Activated naive CD4-positive, alpha-beta T cell treated with anti-CD3 and anti-CD28 coated beads, Interleukin-2, amount 50 U/mL, for 24 hours (primary cell): Measurements from ENCODE around the gene GLYAT.

Experiments used
- H3K27ac Mint-ChIP-seq: one replicate; pipeline ENCODE4 v1.8.0; 2021; ENCODE audit warnings: mild to moderate bottlenecking, mixed read lengths
- H3K27me3 Mint-ChIP-seq: one replicate; pipeline ENCODE4 v1.8.0; 2021; ENCODE audit warnings: mixed read lengths
- H3K36me3 Mint-ChIP-seq: one replicate; pipeline ENCODE4 v1.8.0; 2021; ENCODE audit warnings: mixed read lengths
- H3K4me1 Mint-ChIP-seq: one replicate; pipeline ENCODE4 v1.8.0; 2021; ENCODE audit warnings: mixed read lengths
- H3K4me3 Mint-ChIP-seq: one replicate; pipeline ENCODE4 v1.8.0; 2021; ENCODE audit warnings: mild to moderate bottlenecking, mixed read lengths
- H3K9me3 Mint-ChIP-seq: one replicate; pipeline ENCODE4 v1.8.0; 2021; ENCODE audit warnings: mixed read lengths

Gene GLYAT

DNA sequence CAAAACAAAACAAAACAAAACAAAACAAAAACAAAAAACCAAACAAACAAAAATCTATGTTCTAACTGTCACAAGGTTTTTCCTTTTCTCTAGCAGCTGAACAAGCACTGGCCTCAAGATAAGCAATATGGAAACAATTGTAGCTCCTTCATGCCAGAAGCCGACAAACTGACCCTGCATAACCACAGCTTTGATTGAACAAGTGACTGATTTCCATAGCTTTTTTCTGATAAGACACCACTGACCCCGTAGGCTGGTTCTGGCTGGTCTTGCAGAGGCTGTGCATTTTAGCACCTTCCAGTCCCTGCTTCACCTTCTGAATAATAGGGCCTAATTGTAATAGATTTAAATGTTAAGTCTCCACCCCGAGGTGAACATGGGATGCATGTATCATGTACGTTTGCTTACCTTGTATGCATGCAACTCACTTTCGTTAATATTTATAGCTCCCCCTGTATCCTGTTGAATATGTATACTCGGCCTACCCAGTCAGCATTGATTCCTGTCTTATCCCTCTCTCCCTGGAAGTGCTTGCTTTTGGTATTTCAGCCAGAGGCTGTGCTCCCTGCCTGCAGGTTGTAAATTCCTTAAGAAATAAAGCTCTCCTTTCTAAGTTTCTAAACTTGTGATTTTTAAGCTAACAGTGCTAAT is 59.6 kb downstream of the GLYAT start:
- Mint-ChIP-seq H3K27me3 (no peaks in the 10 kb centered on the region), H3K4me3 (no peak overlapping the region), H3K9me3 (no peaks in the 10 kb centered on the region), H3K27ac (no peak overlapping the region), H3K36me3 (no peaks in the 10 kb centered on the region), H3K4me1 (no peaks in the 10 kb centered on the region)

DNA sequence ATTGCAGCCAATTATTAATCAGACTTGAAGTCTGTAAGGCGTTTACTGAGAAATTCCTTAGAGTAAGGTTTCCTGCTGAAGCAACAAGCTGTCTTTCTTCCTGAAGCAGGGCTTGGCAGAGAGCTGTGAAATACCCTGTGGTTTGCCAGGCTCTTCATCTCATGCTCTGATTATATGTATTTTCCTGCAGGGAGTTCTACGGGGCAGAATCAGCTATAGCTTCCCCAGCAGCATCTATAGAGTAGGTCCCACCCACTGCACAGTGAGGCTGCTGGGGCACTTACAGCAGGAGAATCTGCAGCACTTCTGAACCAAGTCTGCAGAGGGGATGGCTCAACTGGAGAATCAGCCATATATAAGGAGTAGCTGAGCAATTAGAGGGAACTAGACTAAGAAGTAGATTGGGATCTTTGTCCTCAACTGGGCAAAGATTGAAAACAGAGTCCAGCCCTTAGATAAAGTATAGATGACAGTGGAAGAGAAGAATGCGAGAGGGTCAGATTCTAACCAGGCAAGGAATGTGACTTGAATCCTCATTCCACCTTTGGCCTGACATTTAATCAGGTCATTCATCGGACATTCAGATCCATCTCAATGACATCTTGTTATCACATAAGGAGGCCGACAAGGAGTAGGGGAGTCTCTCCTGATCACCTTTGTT is 71.7 kb downstream of the GLYAT start:
- Mint-ChIP-seq H3K4me1 (no peaks in the 10 kb centered on the region), H3K27ac (no peak overlapping the region), H3K4me3 (no peak overlapping the region), H3K9me3 (no peaks in the 10 kb centered on the region), H3K36me3 (no peaks in the 10 kb centered on the region), H3K27me3 (peaks cover 4% of the 10 kb centered on the region)

DNA sequence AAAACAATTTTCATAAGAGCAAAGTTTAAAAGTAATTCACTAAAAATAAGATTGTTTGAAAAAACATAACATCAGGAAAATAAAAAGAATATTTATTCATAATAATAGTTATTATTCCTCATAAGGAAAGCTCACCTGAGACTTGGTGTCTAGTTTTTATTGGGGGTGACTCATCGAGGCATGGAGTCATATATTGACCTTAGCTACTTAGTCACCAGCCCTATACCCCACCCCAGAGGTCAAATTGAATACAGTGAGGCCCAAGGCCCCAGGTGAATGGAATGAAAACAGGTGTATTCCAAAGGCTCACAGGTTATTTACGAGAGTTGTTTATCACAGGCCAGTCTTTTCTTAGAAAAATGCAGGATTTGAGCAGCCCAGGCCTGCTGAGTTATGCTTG is 72.3 kb downstream of the GLYAT start:
- H3K4me1 Mint-ChIP-seq, result peaks cover 4% of the 10 kb centered on the region
- H3K9me3 Mint-ChIP-seq, result no peaks in the 10 kb centered on the region
- H3K27me3 Mint-ChIP-seq, result peaks cover 1% of the 10 kb centered on the region
- H3K36me3 Mint-ChIP-seq, result no peaks in the 10 kb centered on the region
- H3K27ac Mint-ChIP-seq, result no peak overlapping the region
- no peak overlapping the region for H3K4me3 Mint-ChIP-seq
